D721Med (cell line): ENCODE data around the gene CNPY1.
"Not testable (repeated sequence)": the region's sequence is repeated elsewhere in the genome, so short reads cannot be mapped to it uniquely, and the experiment has no call there.

Source experiments
- DNase-seq: peaks from one replicate; pipeline ENCODE4 v3.0.0; 2011; ENCODE audit warnings: low spot score; ENCODE audit not compliant: insufficient read length
- FAIRE-seq: peaks from 2 replicates; lab custom pipeline; 2011; peaks lifted over from hg19 to GRCh38; lab: Jason Lieb, UNC
- TF ChIP-seq, protein P1 (sequence below): IDR thresholded peaks from 2 replicates; pipeline ENCODE4 v1.5.1; 2012; ENCODE audit warnings: mild to moderate bottlenecking, control low read depth; ENCODE audit not compliant: insufficient read depth; ENCODE audit errors: missing control alignments

The CNPY1 gene

DNA sequence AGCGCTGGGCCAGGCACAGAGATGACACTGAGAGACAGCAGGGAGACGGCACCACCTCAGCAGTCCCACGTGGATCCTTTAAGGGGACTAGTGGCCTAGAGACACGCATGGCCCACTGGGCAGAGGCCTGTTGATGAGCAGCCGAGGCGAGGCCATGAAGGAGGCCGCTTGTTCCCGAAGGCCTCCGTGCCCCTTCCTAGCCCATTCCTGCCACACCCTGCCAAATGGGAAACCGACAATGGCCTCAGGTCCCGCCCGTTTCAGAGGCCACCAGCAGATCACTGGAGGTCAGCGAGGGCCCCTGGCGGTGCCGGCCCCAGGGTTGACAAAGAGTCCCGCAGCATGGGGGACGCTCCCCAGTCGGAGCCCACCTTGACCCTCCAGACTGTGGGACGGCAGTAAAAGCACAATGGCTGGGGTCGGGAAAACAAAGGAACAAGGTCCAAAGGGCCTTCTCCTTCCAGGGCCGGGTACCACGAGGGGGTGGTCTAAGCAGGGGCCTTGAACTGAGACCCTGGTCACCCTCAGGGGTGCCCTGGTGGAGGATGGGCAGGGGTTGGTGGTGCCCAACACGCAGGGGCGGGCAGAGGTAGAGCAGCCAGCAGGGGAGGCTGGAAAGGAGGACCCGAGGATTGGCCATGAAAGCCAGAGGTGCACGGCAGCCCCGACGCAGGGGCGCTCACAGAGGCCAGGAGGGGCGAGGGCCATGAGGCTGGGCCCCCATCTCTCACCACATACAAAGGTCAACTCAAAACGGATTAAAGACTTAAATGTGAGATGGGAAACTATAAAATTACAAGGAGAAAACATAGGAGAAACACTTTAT, 19.9 kb upstream of the CNPY1 start:
- FAIRE-seq (no peak), DNase-seq (no peak)
- TF ChIP-seq, protein P1, sequence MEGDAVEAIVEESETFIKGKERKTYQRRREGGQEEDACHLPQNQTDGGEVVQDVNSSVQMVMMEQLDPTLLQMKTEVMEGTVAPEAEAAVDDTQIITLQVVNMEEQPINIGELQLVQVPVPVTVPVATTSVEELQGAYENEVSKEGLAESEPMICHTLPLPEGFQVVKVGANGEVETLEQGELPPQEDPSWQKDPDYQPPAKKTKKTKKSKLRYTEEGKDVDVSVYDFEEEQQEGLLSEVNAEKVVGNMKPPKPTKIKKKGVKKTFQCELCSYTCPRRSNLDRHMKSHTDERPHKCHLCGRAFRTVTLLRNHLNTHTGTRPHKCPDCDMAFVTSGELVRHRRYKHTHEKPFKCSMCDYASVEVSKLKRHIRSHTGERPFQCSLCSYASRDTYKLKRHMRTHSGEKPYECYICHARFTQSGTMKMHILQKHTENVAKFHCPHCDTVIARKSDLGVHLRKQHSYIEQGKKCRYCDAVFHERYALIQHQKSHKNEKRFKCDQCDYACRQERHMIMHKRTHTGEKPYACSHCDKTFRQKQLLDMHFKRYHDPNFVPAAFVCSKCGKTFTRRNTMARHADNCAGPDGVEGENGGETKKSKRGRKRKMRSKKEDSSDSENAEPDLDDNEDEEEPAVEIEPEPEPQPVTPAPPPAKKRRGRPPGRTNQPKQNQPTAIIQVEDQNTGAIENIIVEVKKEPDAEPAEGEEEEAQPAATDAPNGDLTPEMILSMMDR = no peak

DNA sequence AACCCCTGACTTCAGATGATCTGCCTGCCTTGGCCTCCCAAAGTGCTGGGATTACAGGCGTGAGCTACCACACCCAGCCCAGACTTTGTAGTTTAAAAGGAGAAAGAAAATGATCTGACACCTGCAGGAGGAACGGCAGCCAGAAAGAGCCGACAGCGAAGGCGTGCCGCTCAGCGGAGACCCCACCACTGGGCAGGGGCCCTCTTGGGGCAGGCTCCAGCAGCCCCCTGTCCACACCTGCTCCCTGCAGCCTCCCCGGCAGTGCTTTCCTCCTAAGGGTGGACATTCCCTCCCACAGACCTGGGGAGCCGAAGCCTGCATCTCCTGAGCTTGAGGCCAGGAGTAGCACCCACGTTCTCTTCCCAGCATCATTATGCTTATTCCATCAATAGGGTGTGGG, 19.2 kb upstream of the CNPY1 start:
- FAIRE-seq = no peak
- TF ChIP-seq, protein P1 = no peak
- no peak for DNase-seq

DNA sequence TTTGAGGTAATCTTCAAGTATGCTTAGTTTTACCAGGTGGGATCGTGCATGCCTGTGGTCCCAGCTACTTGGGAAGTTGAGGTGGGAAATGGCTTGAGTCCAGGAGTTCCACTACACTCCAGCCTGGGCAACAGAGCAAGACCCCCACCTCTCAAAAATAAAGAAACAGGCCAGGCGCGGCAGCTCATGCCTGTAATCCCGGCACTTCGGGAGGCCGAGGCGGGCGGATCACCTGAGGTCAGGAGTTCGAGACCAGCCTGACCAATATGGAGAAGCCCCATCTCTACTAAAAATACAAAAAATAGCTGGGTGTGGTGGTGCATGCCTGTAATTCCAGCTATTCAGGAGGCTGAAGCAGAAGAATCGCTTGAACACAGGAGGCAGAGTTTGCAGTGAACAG, 16.6 kb upstream of the CNPY1 start:
- FAIRE-seq, DNase-seq: not testable (repeated sequence)

DNA sequence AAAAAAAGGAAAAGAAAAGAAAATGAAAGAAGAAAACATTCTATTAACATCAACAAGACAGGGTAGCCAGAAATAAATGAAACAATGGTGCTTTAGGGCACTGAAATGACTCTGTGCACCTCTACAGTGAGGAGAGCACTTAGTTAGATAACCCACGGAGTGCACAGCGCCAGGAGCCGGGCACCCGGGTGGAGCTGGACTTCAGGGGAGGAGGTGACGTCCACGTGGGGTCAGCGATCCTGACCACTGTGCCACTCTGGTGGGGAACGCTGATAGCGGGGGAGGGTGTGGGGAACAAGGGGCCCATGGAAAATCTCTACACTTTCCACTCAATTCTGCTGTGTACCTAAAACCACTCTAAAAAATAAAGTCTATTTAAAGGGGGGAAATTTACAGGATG, 15.7 kb upstream of the CNPY1 start:
- FAIRE-seq = no peak
- TF ChIP-seq, protein P1 = no peak
- no peak for DNase-seq

DNA sequence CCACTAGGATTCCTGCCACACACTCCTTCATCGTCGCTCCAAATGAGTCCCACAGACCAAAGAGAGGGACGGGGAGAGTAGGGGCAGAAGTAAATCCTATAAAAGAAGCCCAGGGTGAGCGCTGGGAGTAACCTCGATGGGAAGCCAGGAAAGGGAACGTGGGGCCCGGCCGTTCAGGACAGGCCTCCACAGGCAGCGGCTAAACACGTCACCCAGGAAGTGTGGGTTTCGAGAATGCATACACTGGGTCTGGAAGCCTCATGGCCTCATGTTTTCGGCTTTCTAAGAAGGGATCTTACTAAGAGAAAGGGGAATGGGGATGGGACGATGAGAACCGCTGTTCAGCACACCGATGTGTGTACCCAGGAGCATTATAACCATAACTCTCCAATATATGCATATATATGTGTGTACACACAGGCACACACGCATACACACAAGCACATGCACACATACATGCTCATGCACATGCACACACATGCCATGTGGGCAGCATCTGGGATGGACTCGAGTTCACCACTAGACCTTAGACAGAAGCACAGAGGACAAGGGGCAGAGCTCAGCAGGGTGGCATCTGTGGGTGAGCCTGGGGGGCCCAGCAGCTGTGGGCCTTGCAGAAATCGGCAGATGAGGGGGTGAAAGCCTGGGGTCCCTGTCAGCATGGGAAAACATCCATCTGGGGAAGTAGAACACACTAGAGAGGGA, 14.8 kb upstream of the CNPY1 start:
- FAIRE-seq (no peak), DNase-seq (no peak)
- TF ChIP-seq, protein P1 = no peak

DNA sequence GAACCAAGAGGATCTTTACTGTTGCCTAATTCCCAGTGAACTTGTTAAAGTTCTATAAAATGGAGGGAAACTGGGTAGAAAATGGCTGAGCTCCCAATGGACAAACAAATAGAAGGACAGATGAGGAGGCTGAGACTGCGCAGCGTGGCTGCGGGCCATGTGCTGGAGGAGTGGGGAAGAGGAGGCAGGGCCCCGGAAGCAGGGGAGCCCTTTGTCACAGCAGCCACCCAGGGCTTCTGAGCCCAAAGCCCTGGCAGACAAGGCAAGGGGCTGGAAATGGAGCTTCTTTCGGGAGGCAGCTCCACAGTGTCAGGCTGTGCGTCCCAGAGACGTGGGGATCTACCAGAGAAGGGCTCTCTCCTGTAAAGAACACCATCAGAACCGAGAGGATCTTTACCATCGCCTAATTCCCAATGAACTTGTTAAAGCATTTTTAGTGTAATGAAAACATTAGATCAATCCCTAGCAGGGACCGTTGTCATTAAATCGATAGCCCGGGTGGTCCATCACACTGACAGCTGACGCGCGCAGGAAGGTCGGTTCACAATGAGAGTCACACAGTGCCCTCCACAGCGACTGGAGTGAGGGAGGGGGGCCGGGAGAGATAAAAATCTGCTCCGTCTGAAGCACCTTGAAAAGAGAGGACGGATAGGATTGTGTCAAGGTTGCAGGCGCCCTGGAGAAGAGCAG, 14.0 kb upstream of the CNPY1 start:
- TF ChIP-seq, protein P1 = no peak
- no peak for FAIRE-seq
- no peak for DNase-seq

DNA sequence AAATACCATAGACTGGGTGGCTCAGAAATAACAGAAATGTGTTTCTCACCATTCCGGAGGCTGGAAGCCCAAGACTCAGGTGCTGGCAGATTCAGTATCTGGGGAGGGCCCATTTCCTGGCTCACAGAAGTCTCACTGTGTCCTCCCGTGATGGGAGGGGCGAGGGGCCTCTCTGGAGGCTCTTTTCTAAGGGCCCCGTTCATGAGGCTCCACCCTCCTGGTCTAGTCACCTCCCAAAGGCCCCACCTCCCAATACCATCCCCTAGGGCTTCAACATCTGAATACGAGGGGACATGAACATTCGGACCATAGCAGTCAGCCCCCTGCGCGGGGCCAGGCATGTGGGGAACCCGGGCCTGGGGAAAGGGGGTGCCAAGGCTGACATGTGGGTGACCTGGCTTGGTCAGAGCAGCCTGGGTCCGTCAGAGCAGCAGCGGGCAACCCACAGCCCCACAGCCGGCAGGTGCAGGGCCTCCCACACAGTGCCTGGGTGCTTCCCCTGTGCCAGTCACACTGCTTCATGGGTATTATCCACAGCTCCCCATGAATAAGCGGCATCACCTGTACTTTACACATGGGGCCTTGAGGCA, 13.3 kb upstream of the CNPY1 start:
- TF ChIP-seq, protein P1 = no peak
- FAIRE-seq (no peak), DNase-seq (no peak)
